Muscle of leg (tissue), 11 donors: Measurements from ENCODE around the gene ARRDC3. TPM values are rescaled to one million over a fixed set of nuclear protein-coding genes. Genes with fewer than 3 reads are reported as not detected.
"Not testable (repeated sequence)": the region's sequence is repeated elsewhere in the genome, so short reads cannot be mapped to it uniquely, and the experiment has no call there.

ENCODE experiments used
- DNase-seq: peaks from one replicate; pipeline ENCODE4 v3.0.0; 2013
- H3K27ac ChIP-seq: one replicate; pipeline ENCODE4 v1.5.1; 2013; ENCODE audit warnings: mild to moderate bottlenecking, low read length, control low read depth
- H3K27me3 ChIP-seq: one replicate; pipeline ENCODE4 v1.6.1; 2013; ENCODE audit warnings: low read length; ENCODE audit not compliant: control insufficient read depth, insufficient read depth
- H3K36me3 ChIP-seq: one replicate; pipeline ENCODE4 v1.6.1; 2013; ENCODE audit warnings: low read length; ENCODE audit not compliant: control insufficient read depth, insufficient read depth
- H3K4me1 ChIP-seq: one replicate; pipeline ENCODE4 v1.6.1; 2013; ENCODE audit warnings: low read length; ENCODE audit not compliant: control insufficient read depth, insufficient read depth
- H3K4me3 ChIP-seq: one replicate; pipeline ENCODE4 v1.5.1; 2013; ENCODE audit warnings: low read length, control low read depth
- H3K9me3 ChIP-seq: replicated peaks from 2 replicates; pipeline ENCODE4 v1.6.1; 2013; ENCODE audit warnings: low read depth, low read length; ENCODE audit not compliant: control insufficient read depth
- WGBS: methylation state at CpG from one replicate; pipeline ENCODE4 v1.1.5; 2013; ENCODE audit warnings: missing lambda C conversion rate; ENCODE audit not compliant: insufficient coverage; 5-methylcytosine and 5-hydroxymethylcytosine counted together
- polyA plus RNA-seq, 8 donors: library from polyadenylated mRNA; unstranded; fragments of 120-200 nt; gene quantifications; one replicate each; pipeline versions ENCODE4 v1.2.1 to v1.2.3, GENCODE V29; 2013; ENCODE audit warnings: inconsistent platforms in 1 of 8, low replicate concordance in 1 of 8; ENCODE audit not compliant: insufficient read length in 8 of 8, insufficient read depth in 1 of 8
- total RNA-seq: library from RNA; stranded (reverse); fragments of 120-200 nt; gene quantifications from one replicate; pipeline ENCODE4 v1.2.4, GENCODE V29; 2013

The ARRDC3 gene
- total and polyA plus RNA-seq, 9 donors = 36.8 to 87.3 (median 45.7) TPM

- not testable (repeated sequence) for H3K4me3 ChIP-seq, H3K4me1 ChIP-seq, H3K27me3 ChIP-seq, H3K36me3 ChIP-seq, H3K27ac ChIP-seq, H3K9me3 ChIP-seq, DNase-seq
- 100% methylated on average over 1 of the region's 4 CpGs for WGBS
Measured at GRCh38 chr5:91322981-91323380, 60.1 kb downstream of the ARRDC3 start.

GRCh38 chr5:91319667-91320066 lies 63.5 kb downstream of the ARRDC3 start:
- Histone ChIP-seq H3K36me3 (no peaks in the 10 kb centered on the region), H3K9me3 (no peaks in the 10 kb centered on the region), H3K4me3 (no peak overlapping the region), H3K27ac (no peak overlapping the region), H3K4me1 (no peaks in the 10 kb centered on the region), H3K27me3 (no peaks in the 10 kb centered on the region)
- no CpG with 5 or more reads among the region's 2 CpGs for WGBS
- DNase-seq = no peak

- no peaks in the 10 kb centered on the region for H3K9me3 ChIP-seq
- no CpG with 5 or more reads among the region's 9 CpGs for WGBS
- H3K4me3 ChIP-seq = no peak overlapping the region
- DNase-seq = no peak
- H3K27ac ChIP-seq = no peak overlapping the region
- H3K4me1 ChIP-seq = peaks cover 2% of the 10 kb centered on the region
- H3K27me3 ChIP-seq = no peaks in the 10 kb centered on the region
- H3K36me3 ChIP-seq = no peaks in the 10 kb centered on the region
Measured at GRCh38 chr5:91318724-91319123, 64.4 kb downstream of the ARRDC3 start.
